KMS-11 (cell line): ENCODE results near the gene EMC8.

Source experiments
- H2AFZ ChIP-seq: fragments of 200-600 bp; sonication (generic); 2 replicates; pipeline ENCODE4 v1.6.1; 2016; ENCODE audit warnings: antibody characterized with exemption, mixed run types, low read depth
- H3K27ac ChIP-seq: fragments of 200-600 bp; sonication (generic); 2 replicates; pipeline ENCODE4 v1.6.1; 2016; ENCODE audit warnings: mild to moderate bottlenecking, mixed run types
- H3K27me3 ChIP-seq: fragments of 200-600 bp; sonication (generic); 2 replicates; pipeline ENCODE4 v1.6.1; 2017; ENCODE audit warnings: mild to moderate bottlenecking, low read depth, mixed run types, moderate library complexity; ENCODE audit not compliant: insufficient read depth
- H3K36me3 ChIP-seq: fragments of 200-600 bp; sonication (generic); 2 replicates; pipeline ENCODE4 v1.6.1; 2017; ENCODE audit warnings: mild to moderate bottlenecking, mixed run types; ENCODE audit not compliant: insufficient read depth
- H3K4me1 ChIP-seq: fragments of 200-600 bp; sonication (generic); 2 replicates; pipeline ENCODE4 v1.6.1; 2016; ENCODE audit warnings: mild to moderate bottlenecking, low read depth, mixed run types; ENCODE audit not compliant: poor library complexity, severe bottlenecking
- H3K4me2 ChIP-seq: fragments of 200-600 bp; sonication (generic); 2 replicates; pipeline ENCODE4 v1.7.0; 2016; ENCODE audit warnings: mild to moderate bottlenecking, mixed run types
- H3K4me3 ChIP-seq: fragments of 200-600 bp; sonication (generic); IDR thresholded peaks from 2 replicates; pipeline ENCODE4 v1.6.1; 2017; ENCODE audit warnings: low read depth, low read length, mixed read lengths; ENCODE audit not compliant: insufficient read depth
- H3K79me2 ChIP-seq: fragments of 200-600 bp; sonication (generic); 2 replicates; pipeline ENCODE4 v1.6.1; 2016; ENCODE audit warnings: low read depth, mixed run types; ENCODE audit not compliant: insufficient read depth
- H3K9ac ChIP-seq: fragments of 200-600 bp; sonication (generic); 2 replicates; pipeline ENCODE4 v1.6.1; 2016; ENCODE audit warnings: mild to moderate bottlenecking, mixed run types
- H4K20me1 ChIP-seq: fragments of 200-600 bp; sonication (generic); 2 replicates; pipeline ENCODE4 v1.6.1; 2016; ENCODE audit warnings: mild to moderate bottlenecking, mixed run types; ENCODE audit not compliant: insufficient read depth
- TF ChIP-seq, protein P1 (sequence below): fragments of 200-600 bp; sonication (generic); conservative IDR thresholded peaks from 2 replicates; pipeline ENCODE4 v1.6.1; 2017; ENCODE audit warnings: low read depth, mild to moderate bottlenecking, antibody characterized with exemption, low read length, moderate library complexity, mixed read lengths

Gene EMC8

DNA sequence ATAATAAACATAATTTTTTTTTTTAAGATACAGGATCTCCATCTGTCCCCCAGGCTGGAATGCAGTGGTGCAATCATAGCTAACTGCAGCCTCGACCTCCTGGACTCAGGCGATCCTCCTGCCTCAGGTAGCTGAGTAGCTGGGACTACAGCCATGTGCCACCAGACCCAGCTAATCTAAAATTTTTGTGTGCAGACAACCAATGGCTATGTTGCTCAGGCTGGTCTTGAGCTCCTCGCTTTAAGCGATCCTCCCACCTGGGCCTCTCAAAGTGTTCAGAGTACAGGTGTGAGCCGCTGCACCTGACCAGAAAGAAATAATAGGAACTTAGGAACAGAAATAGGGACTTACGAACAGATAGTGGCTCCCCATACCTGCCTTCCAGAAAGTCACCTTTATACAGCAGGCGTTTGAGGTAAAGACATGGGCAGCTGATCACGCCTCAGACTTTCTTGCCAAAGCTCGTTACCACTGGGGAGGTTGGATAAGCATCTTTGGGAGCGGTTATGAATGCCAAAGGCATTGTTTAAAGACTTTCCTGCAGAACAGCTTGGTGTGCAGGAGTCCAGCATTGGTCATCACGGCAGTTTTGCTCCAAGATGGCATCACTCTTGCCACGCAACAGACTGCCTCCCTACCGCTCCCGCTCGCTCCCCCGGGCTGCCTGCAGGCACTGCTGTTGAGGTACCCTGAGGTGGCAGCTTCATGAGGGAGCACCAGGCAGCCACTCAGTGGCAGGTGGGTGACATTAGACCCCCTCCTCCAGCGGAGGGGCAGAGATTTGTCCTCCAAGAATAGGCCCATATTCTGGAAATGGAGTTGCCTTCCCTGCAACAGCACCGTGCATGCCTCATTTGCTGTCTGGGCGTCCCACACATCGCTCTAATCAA, 13.7 kb upstream of the EMC8 start:
- peaks cover 18% of the 10 kb centered on the region for H3K27me3 ChIP-seq
- H3K4me1 ChIP-seq: no peaks in the 10 kb centered on the region
- H3K9ac ChIP-seq: no peak overlapping the region
- no peaks in the 10 kb centered on the region for H3K79me2 ChIP-seq
- TF ChIP-seq, protein P1, sequence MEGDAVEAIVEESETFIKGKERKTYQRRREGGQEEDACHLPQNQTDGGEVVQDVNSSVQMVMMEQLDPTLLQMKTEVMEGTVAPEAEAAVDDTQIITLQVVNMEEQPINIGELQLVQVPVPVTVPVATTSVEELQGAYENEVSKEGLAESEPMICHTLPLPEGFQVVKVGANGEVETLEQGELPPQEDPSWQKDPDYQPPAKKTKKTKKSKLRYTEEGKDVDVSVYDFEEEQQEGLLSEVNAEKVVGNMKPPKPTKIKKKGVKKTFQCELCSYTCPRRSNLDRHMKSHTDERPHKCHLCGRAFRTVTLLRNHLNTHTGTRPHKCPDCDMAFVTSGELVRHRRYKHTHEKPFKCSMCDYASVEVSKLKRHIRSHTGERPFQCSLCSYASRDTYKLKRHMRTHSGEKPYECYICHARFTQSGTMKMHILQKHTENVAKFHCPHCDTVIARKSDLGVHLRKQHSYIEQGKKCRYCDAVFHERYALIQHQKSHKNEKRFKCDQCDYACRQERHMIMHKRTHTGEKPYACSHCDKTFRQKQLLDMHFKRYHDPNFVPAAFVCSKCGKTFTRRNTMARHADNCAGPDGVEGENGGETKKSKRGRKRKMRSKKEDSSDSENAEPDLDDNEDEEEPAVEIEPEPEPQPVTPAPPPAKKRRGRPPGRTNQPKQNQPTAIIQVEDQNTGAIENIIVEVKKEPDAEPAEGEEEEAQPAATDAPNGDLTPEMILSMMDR: no peak
- H3K27ac ChIP-seq: no peak overlapping the region
- no peak overlapping the region for H3K4me2 ChIP-seq
- H3K4me3 ChIP-seq: no peak overlapping the region
- H4K20me1 ChIP-seq: no peaks in the 10 kb centered on the region
- H3K36me3 ChIP-seq: no peaks in the 10 kb centered on the region
- H2AFZ ChIP-seq: no peak overlapping the region

GRCh38 chr16:85812031-85812807, 12.9 kb upstream of the EMC8 start:
- no peaks in the 10 kb centered on the region for H3K4me1 ChIP-seq
- no peak overlapping the region for H3K4me3 ChIP-seq
- no peaks in the 10 kb centered on the region for H3K36me3 ChIP-seq
- no peak overlapping the region for H3K4me2 ChIP-seq
- no peak overlapping the region for H3K27ac ChIP-seq
- no peak overlapping the region for H2AFZ ChIP-seq
- H4K20me1 ChIP-seq: no peaks in the 10 kb centered on the region
- H3K9ac ChIP-seq: no peak overlapping the region
- TF ChIP-seq, protein P1: no peak
- H3K79me2 ChIP-seq: no peaks in the 10 kb centered on the region
- H3K27me3 ChIP-seq: peaks cover 12% of the 10 kb centered on the region

DNA sequence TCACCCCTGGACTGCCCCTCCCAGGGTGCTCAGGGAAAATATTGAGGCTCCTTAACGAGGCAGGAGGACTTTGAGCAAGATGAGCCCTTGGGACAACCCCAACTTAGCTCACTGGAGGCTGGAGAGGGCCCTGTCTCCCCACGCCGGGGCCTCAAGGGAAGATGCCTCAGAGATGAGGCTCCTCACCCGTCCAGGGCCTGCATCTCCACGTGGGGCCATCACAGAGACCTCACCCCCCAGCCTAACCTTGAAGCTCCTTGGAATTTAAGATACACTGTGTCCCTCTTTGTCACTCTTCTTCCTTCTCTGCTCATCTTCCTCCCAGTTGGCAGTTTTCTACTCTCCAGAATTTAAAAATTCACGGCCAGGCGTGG, 11.4 kb upstream of the EMC8 start:
- no peaks in the 10 kb centered on the region for H4K20me1 ChIP-seq
- no peak overlapping the region for H3K4me3 ChIP-seq
- TF ChIP-seq, protein P1: no peak
- no peak overlapping the region for H2AFZ ChIP-seq
- H3K36me3 ChIP-seq: no peaks in the 10 kb centered on the region; the same call in 1 of the 2 replicates
- H3K4me1 ChIP-seq: no peaks in the 10 kb centered on the region
- no peak overlapping the region for H3K4me2 ChIP-seq
- H3K27me3 ChIP-seq: peaks cover 12% of the 10 kb centered on the region
- H3K27ac ChIP-seq: no peak overlapping the region
- H3K79me2 ChIP-seq: no peaks in the 10 kb centered on the region
- H3K9ac ChIP-seq: no peak overlapping the region

DNA sequence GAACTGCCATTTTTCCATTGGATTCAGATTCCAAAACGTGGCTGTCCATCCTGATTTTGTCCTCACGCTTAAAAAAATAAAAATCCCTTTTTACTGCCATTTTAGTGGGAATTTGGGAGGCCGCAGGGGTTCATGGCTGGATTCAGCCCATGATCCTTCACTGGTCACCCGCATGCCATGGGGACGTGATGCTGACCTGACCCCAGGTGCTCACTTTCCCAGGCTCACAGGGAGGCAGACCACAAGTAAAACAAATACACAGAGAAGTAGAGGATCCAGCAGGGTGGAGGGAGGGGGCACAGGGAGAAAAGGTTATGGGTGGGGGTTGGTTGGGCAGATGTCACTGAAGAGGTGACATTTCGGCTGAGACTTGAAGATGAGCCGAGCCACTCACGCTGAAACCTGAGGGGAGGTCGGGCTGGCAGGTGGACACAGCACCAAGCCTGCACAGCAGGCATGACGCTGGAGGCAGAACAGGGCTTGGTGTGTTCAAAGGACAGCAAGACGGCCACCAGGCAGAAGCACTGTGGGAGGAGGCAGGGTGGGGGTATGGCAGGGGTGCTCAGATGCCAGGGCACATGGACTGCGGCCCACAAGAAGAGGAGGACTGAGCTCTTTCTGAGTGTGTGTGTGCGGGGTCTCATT, 10.9 kb upstream of the EMC8 start:
- Histone ChIP-seq H3K4me2 (no peak overlapping the region), H3K4me1 (no peaks in the 10 kb centered on the region), H3K27me3 (peaks cover 8% of the 10 kb centered on the region), H3K27ac (no peak overlapping the region), H3K9ac (no peak overlapping the region), H3K36me3 (no peaks in the 10 kb centered on the region; the same call in 1 of the 2 replicates), H3K4me3 (no peak overlapping the region), H2AFZ (no peak overlapping the region), H3K79me2 (no peaks in the 10 kb centered on the region), H4K20me1 (no peaks in the 10 kb centered on the region)
- TF ChIP-seq, protein P1: no peak
